Stomach smooth muscle (tissue), 2 donors: ENCODE measurements around the gene KIF5A.
A peak's percentile ranks its signal among the peaks of the same experiment; 100 is the strongest.

Experiments
- H3K27ac ChIP-seq: one replicate; pipeline ENCODE4 v1.7.0; 2013; ENCODE audit warnings: mild to moderate bottlenecking, low read length, inconsistent platforms
- H3K27me3 ChIP-seq, 2 donors: one replicate each; pipeline ENCODE4 v1.7.0; 2013; ENCODE audit warnings: low read length in 2 of 2; ENCODE audit not compliant: insufficient read depth in 2 of 2, control insufficient read depth in 1 of 2
- H3K36me3 ChIP-seq, 2 donors: one replicate each; pipeline ENCODE4 v1.7.0; 2013; ENCODE audit warnings: low read length in 2 of 2; ENCODE audit not compliant: control insufficient read depth in 2 of 2, insufficient read depth in 2 of 2
- H3K4me1 ChIP-seq: one replicate; pipeline ENCODE4 v1.7.0; 2013; ENCODE audit warnings: low read length; ENCODE audit not compliant: control insufficient read depth, insufficient read depth
- H3K4me3 ChIP-seq, 2 donors: one replicate each; pipeline ENCODE4 v1.7.0; 2013; ENCODE audit warnings: low read length in 2 of 2
- H3K9ac ChIP-seq, 2 donors: one replicate each; pipeline ENCODE4 v1.7.0; 2013; ENCODE audit warnings: low read length in 2 of 2, mild to moderate bottlenecking in 1 of 2
- H3K9me3 ChIP-seq, 2 donors: one replicate each; pipeline ENCODE4 v1.7.0; 2013; ENCODE audit warnings: low read length in 2 of 2; ENCODE audit not compliant: control insufficient read depth in 2 of 2
- donor health status: healthy.
- donor health status: Pancreatic carcinoma.

KIF5A gene

DNA sequence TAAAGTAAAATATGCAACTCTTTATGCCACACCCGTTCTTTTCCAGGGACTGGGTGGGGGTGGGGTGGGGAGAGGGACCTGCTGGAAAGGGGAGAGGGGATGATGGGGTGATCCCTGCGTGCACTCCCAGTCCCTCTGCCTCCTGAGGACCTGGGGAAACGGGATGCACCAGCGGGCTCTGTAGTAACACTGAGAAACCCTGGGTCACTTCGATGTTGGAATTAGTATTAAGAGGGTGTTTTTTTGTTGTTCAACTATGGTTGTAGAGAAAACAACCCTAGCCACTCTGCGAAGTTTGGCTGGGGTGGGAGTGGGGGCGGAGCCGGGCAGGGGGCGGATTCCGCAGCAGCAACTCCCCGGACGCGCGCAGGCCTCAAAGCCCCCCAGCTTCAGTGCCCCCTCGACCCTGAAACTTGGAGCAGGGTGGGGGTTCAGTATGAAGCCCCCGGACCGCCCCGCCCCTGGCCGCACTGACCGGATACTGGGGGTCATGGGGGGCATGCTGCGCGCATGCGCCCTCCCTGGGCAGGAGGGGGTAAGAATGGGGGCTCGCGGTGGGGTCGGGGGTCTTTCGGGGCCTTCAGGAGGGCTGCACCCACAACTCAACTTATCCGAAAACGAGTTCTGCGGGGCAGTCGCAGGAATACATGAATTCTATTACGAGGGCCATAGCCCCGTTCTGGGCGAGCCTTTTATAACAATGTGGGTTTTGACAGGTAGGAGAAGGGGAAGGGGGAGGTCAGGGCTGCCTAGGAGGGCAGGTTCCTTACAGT is 60.1 kb downstream of the KIF5A start:
- H3K27me3 ChIP-seq = no peaks in the 10 kb centered on the region
- H3K4me3 ChIP-seq = peak overlapping the region; percentile 74 to 77
- H3K36me3 ChIP-seq = peaks cover 12 to 21% of the 10 kb centered on the region in 2 donors

DNA sequence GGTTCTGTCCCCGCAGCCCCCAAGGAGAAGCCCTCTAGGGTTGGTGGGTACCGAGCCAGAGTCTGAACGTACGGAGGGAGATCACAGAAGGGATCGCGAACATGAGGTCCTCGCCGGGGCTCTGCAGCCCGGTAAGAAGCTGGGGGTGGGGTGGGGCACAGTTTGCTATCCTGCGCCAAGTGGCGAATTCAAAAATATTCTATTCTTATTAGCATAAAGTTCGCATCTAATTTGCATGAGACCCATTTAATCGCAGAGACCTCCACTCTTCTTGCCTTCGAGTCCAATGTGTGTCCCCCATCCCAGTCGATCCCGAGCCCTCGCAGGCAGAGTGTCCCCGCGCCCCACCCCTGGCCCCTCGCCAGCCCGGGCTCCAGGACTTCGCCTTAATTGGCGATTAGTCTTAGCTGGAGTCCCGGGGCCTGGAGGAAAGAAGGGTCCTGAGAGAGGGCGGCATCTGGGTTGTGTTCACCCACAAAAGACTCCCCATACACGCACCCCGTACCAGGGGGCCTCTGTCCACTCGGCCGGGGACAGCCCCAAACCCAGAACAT is 60.8 kb downstream of the KIF5A start:
- Histone ChIP-seq H3K4me3 (peak overlapping the region; percentile 74 to 77), H3K4me1 (peaks cover 52% of the 10 kb centered on the region), H3K36me3 (peaks cover 18 to 27% of the 10 kb centered on the region in 2 donors), H3K27me3 (no peaks in the 10 kb centered on the region), H3K9ac (peak overlapping the region; percentile 91 to 92), H3K9me3 (no peaks in the 10 kb centered on the region), H3K27ac (peak overlapping the region; percentile 98)

More for the DNA sequence above, 60.1 kb downstream of the KIF5A start:
- Histone ChIP-seq H3K9me3 (no peaks in the 10 kb centered on the region), H3K4me1 (peaks cover 55% of the 10 kb centered on the region), H3K27ac (peak overlapping the region; percentile 98), H3K9ac (peak overlapping the region; percentile 91 to 92)

GRCh38 chr12:57611108-57611826 is 61.4 kb downstream of the KIF5A start, which contains the start of gene ARHGEF25:
ARHGEF25 (plus strand) TSS chr12:57611435; CDS start chr12:57611895, 460 bp downstream.
- H3K36me3 ChIP-seq = peaks cover 24 to 33% of the 10 kb centered on the region in 2 donors
- peak within 1 kb of the TSS; percentile 74 to 77 for H3K4me3 ChIP-seq
- H3K9me3 ChIP-seq = no peaks in the 10 kb centered on the region
- H3K4me1 ChIP-seq = peaks cover 49% of the 10 kb centered on the region
- peak within 1 kb of the TSS; percentile 91 to 92 for H3K9ac ChIP-seq
- H3K27me3 ChIP-seq = no peaks in the 10 kb centered on the region
- peak within 1 kb of the TSS; percentile 98 for H3K27ac ChIP-seq

DNA sequence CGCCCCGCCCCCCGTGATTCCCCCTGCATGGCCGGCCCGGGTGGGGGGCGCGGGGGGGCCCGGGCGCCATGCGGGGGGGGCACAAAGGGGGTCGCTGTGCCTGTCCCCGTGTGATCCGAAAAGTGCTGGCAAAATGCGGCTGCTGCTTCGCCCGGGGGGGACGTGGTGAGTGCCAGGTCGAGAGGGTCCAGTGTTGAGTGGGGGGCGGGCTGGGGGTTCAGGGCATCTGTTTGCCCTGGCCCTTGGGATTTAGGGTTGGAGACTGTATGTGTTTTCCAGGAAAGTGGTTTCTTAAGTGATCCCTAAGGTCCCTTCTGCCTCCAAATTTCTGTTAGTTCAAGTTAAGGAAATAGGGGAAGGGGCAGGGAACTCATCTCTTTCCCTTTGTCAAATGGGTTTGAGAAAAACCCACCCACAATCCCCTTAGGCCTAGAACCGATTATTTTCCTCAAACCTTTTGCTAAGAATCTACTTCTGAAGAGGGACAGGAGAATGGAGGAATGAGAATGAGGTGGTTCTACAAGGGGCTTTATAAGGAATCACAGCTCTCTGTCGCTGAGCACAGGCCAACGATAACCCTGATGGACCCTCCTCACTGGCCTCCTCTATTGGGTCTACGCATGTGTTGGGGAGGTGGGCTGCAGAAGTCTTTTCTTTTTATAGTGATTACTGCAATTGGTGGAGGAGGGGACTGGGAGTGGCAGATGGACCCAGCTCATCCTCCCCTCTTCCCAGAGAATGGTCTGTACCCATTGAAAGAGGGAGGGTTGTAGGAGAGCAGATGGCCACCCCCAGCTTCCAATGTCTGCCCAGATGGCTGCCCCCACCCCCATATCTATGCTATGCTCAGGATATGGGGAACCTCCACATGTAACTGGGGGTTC is 62.2 kb downstream of the KIF5A start:
- Histone ChIP-seq H3K4me1 (peaks cover 49% of the 10 kb centered on the region), H3K27me3 (no peaks in the 10 kb centered on the region), H3K9me3 (no peaks in the 10 kb centered on the region), H3K36me3 (peaks cover 26 to 39% of the 10 kb centered on the region in 2 donors), H3K27ac (peak overlapping the region; percentile 98), H3K9ac (peak overlapping the region; percentile 47 to 92), H3K4me3 (peak overlapping the region; percentile 64 to 71)

GRCh38 chr12:57612711-57613426 is 63.0 kb downstream of the KIF5A start:
- H3K27me3 ChIP-seq = no peaks in the 10 kb centered on the region
- H3K9me3 ChIP-seq = no peaks in the 10 kb centered on the region
- H3K9ac ChIP-seq = peak overlapping the region; percentile 13 to 92
- peak overlapping the region; percentile 64 to 71 for H3K4me3 ChIP-seq
- H3K4me1 ChIP-seq = peaks cover 49% of the 10 kb centered on the region
- H3K27ac ChIP-seq = peak overlapping the region; percentile 98
- peaks cover 30 to 39% of the 10 kb centered on the region in 2 donors for H3K36me3 ChIP-seq

DNA sequence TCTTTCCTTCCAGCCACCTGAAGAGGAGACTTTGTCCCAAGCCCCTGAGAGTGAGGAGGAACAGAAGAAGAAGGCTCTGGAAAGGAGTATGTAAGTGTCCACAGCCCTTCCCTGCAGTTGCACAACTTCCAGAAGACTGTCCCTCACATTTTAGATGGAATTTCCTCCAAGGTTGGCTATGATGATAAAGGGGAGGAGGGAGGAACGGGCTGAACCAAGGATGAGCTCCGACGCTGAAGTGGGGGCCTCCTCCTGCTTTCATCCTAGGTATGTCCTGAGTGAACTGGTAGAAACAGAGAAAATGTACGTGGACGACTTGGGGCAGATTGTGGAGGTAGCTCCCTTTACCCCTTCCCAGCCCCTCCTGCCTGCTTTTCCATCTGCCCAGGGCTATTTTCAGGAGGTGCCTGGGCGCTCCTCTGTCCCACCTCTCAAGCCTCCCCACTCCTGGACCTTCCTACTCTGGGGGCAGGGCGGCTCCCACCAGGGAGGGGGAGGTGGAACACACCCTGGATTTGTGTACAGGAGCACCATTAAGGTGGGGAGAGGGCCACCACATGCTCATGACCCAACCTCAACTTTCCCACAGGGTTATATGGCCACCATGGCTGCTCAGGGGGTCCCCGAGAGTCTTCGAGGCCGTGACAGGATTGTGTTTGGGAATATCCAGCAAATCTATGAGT is 63.7 kb downstream of the KIF5A start:
- peaks cover 49% of the 10 kb centered on the region for H3K4me1 ChIP-seq
- H3K27me3 ChIP-seq = no peaks in the 10 kb centered on the region
- H3K36me3 ChIP-seq = peaks cover 30 to 38% of the 10 kb centered on the region in 2 donors
- H3K27ac ChIP-seq = peak overlapping the region; percentile 98
- peak overlapping the region; percentile 3 to 52 for H3K4me3 ChIP-seq
- H3K9me3 ChIP-seq = no peaks in the 10 kb centered on the region
- H3K9ac ChIP-seq = peak overlapping the region in 1 of 2 donors; percentile 13

- peaks cover 43% of the 10 kb centered on the region for H3K4me1 ChIP-seq
- H3K4me3 ChIP-seq = peak overlapping the region; percentile 3 to 52
- no peaks in the 10 kb centered on the region for H3K9me3 ChIP-seq
- H3K27me3 ChIP-seq = no peaks in the 10 kb centered on the region
- H3K27ac ChIP-seq = peak overlapping the region; percentile 98
- H3K9ac ChIP-seq = no peak overlapping the region
- H3K36me3 ChIP-seq = peaks cover 27 to 36% of the 10 kb centered on the region in 2 donors
Measured at GRCh38 chr12:57614178-57614947, 64.5 kb downstream of the KIF5A start.

DNA sequence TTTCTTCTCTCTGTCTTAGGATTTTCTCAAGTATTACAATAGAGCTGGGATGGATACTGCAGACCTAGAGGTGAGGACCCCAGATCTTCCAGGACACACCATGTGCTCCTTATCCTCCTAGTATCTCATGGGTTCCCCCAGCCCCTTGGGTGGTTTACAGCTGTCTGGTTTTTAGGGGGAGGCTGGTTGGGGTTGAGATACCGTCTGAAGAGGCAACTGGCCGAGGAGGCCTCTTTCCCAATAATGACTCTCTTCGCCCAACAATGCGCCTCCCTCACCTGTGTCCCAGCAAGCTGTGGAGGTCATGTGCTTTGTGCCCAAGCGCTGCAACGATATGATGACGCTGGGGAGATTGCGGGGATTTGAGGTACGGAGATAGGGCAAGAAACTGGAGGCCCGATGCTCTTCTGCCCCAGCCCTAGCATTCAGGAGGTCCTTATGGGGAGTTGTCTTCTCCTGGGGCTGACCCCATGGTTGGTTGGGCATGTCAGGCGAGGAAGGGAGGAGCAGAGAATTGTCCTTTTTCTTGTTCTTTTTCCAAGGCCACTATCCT is 65.2 kb downstream of the KIF5A start:
- H3K27ac ChIP-seq = no peak overlapping the region
- H3K27me3 ChIP-seq = no peaks in the 10 kb centered on the region
- H3K9me3 ChIP-seq = no peaks in the 10 kb centered on the region
- H3K9ac ChIP-seq = no peak overlapping the region
- peaks cover 36% of the 10 kb centered on the region for H3K4me1 ChIP-seq
- H3K4me3 ChIP-seq = no peak overlapping the region
- H3K36me3 ChIP-seq = peaks cover 27 to 36% of the 10 kb centered on the region in 2 donors
